ENCODE data around the gene CACNA1S. TPM values are rescaled to one million over a fixed set of nuclear protein-coding genes. Genes with fewer than 3 reads are reported as not detected.

CACNA1S gene
- polyA plus RNA-seq, 1 experiment, result not detected

GRCh38 chr1:201096041-201096461 is 16.2 kb downstream of the CACNA1S start:
- POLR2A ChIA-PET, result no interaction called here
- peaks cover 66% of the 10 kb centered on the region for H3K27me3 ChIP-seq (ENCODE audit: control insufficient read depth, insufficient read depth, low read length)
- CTCF ChIA-PET, result interaction anchor here (2.1 kb wide), 1 partner anchor 10 kb away, joined by 7 read pairs; no protein-coding TSS in a partner anchor
- no peaks in the 10 kb centered on the region; the same call in 1 of the 2 replicates for H3K9me3 ChIP-seq (ENCODE audit: control insufficient read depth, insufficient read depth, low read length)
- H3K27ac ChIP-seq (ENCODE audit: low read depth, low read length), result no peak overlapping the region
- H3K4me3 ChIP-seq (ENCODE audit: low read depth, low read length), result no peak overlapping the region
- TF ChIP-seq CTCF (IDR thresholded peaks at IDR 0.05; ENCODE audit: low read depth, low read length), result no peak
- DNase-seq (ENCODE audit: low read depth, low spot score), result no peak

GRCh38 chr1:201095581-201095980 is 16.6 kb downstream of the CACNA1S start:
- H3K27ac ChIP-seq (ENCODE audit: low read depth, low read length), result no peak overlapping the region
- peaks cover 65% of the 10 kb centered on the region for H3K27me3 ChIP-seq (ENCODE audit: control insufficient read depth, insufficient read depth, low read length)
- H3K9me3 ChIP-seq (ENCODE audit: control insufficient read depth, insufficient read depth, low read length), result no peaks in the 10 kb centered on the region; the same call in 1 of the 2 replicates
- CTCF ChIA-PET, result interaction anchor here (2.1 kb wide), 1 partner anchor 10 kb away, joined by 7 read pairs; no protein-coding TSS in a partner anchor
- H3K4me3 ChIP-seq (ENCODE audit: low read depth, low read length), result no peak overlapping the region
- TF ChIP-seq CTCF (IDR thresholded peaks at IDR 0.05; ENCODE audit: low read depth, low read length), result no peak
- POLR2A ChIA-PET, result no interaction called here
- no peak for DNase-seq (ENCODE audit: low read depth, low spot score)

- Histone ChIP-seq H3K4me3 (ENCODE audit: low read depth, low read length) (no peak overlapping the region), H3K9me3 (ENCODE audit: control insufficient read depth, insufficient read depth, low read length) (no peaks in the 10 kb centered on the region; the same call in 1 of the 2 replicates), H3K27ac (ENCODE audit: low read depth, low read length) (no peak overlapping the region), H3K27me3 (ENCODE audit: control insufficient read depth, insufficient read depth, low read length) (peaks cover 65% of the 10 kb centered on the region)
- POLR2A ChIA-PET, result no interaction called here
- CTCF ChIA-PET, result interaction anchor here (1.2 to 2.1 kb wide), 2 partner anchors 9 kb away, joined by 3 to 7 read pairs; no protein-coding TSS in a partner anchor
- no peak for DNase-seq (ENCODE audit: low read depth, low spot score)
- TF ChIP-seq CTCF (IDR thresholded peaks at IDR 0.05; ENCODE audit: low read depth, low read length), result no peak
Measured at GRCh38 chr1:201094832-201095231, 17.4 kb downstream of the CACNA1S start.

- Histone ChIP-seq H3K27ac (ENCODE audit: low read depth, low read length) (no peak overlapping the region), H3K27me3 (ENCODE audit: control insufficient read depth, insufficient read depth, low read length) (peaks cover 66% of the 10 kb centered on the region), H3K4me3 (ENCODE audit: low read depth, low read length) (no peak overlapping the region), H3K9me3 (ENCODE audit: control insufficient read depth, insufficient read depth, low read length) (no peaks in the 10 kb centered on the region; the same call in 1 of the 2 replicates)
- CTCF ChIA-PET, result interaction anchor here (1.2 kb wide), 1 partner anchor 8 kb away, joined by 3 read pairs; no protein-coding TSS in a partner anchor
- POLR2A ChIA-PET, result no interaction called here
- no peak for TF ChIP-seq CTCF (IDR thresholded peaks at IDR 0.05; ENCODE audit: low read depth, low read length)
- DNase-seq (ENCODE audit: low read depth, low spot score), result no peak
Measured at GRCh38 chr1:201093962-201094361, 18.3 kb downstream of the CACNA1S start.

GRCh38 chr1:201093561-201093960 is 18.7 kb downstream of the CACNA1S start:
- Histone ChIP-seq H3K27ac (ENCODE audit: low read depth, low read length) (no peak overlapping the region), H3K27me3 (ENCODE audit: control insufficient read depth, insufficient read depth, low read length) (peaks cover 69% of the 10 kb centered on the region), H3K4me3 (ENCODE audit: low read depth, low read length) (no peak overlapping the region), H3K9me3 (ENCODE audit: control insufficient read depth, insufficient read depth, low read length) (no peaks in the 10 kb centered on the region; the same call in 1 of the 2 replicates)
- ChIA-PET CTCF (interaction anchor here (1.2 kb wide), 1 partner anchor 8 kb away, joined by 3 read pairs; no protein-coding TSS in a partner anchor), POLR2A (no interaction called here)
- DNase-seq (ENCODE audit: low read depth, low spot score), result no peak
- no peak for TF ChIP-seq CTCF (IDR thresholded peaks at IDR 0.05; ENCODE audit: low read depth, low read length)

Data from AG04450 (cell line).